ENCODE results near the gene ZNF48. TPM values are rescaled to one million over a fixed set of nuclear protein-coding genes. Genes with fewer than 3 reads are reported as not detected.

The ZNF48 gene
- total RNA-seq, 1 experiment from 2014 or later: 57.3 TPM

- Mint-ChIP-seq H3K36me3 (ENCODE audit: insufficient read depth in 1 of 3, low read depth in 3 of 3) (peaks cover 12 to 47% (median 39%) of the 10 kb centered on the region in 3 experiments), H3K27me3 (ENCODE audit: low read depth) (no peaks in the 10 kb centered on the region), H3K27ac (peak overlapping the region; percentile 36 to 93 (median 80); a peak in 3 of 7 replicates), H3K4me1 (peaks cover 18 to 27% of the 10 kb centered on the region in 2 experiments), H3K4me3 (no peak overlapping the region), H3K9me3 (0 out of 5 replicates have a peak, but pooled peaks cover 0 to 2% of the 10 kb centered on the region in 2 experiments)
- Histone ChIP-seq H3K27me3 (ENCODE audit: insufficient read depth, low read length) (no peaks in the 10 kb centered on the region), H3K79me1 (ENCODE audit: insufficient read depth, low read depth, low read length, poor library complexity, severe bottlenecking) (no peaks in the 10 kb centered on the region), H3K4me2 (ENCODE audit: insufficient read depth, insufficient read length, low read length) (no peak overlapping the region), H3K23me2 (ENCODE audit: insufficient read length, low read depth, low read length, poor library complexity, severe bottlenecking) (peaks cover 7% of the 10 kb centered on the region), H4K5ac (ENCODE audit: insufficient read length, low read depth, low read length) (no peak overlapping the region), H2BK20ac (ENCODE audit: low read depth, low read length, poor library complexity, severe bottlenecking) (no peak overlapping the region), H3K9me3 (ENCODE audit: control insufficient read depth, low read depth, low read length) (no peaks in the 10 kb centered on the region), H3T11ph (ENCODE audit: low read length) (no peak overlapping the region), H4K91ac (ENCODE audit: insufficient read length, low read depth, low read length) (no peak overlapping the region), H2BK15ac (ENCODE audit: low read depth, low read length) (no peak overlapping the region), H2AFZ (ENCODE audit: low read length) (no peak overlapping the region), H3K14ac (ENCODE audit: insufficient read depth, low read length) (no peak overlapping the region), H3K18ac (ENCODE audit: insufficient read length, low read depth, low read length) (no peak overlapping the region), H4K20me1 (ENCODE audit: control insufficient read depth, insufficient read depth, insufficient read length) (no peaks in the 10 kb centered on the region), H2AK5ac (ENCODE audit: insufficient read length, low read length) (no peak overlapping the region), H2BK120ac (ENCODE audit: low read depth, low read length, poor library complexity, severe bottlenecking) (no peak overlapping the region), H2BK5ac (ENCODE audit: insufficient read length, low read length) (no peak overlapping the region), H3K23ac (ENCODE audit: insufficient read length, low read depth, low read length) (no peak overlapping the region), H3K27ac (ENCODE audit: insufficient read length, low read depth, low read length) (no peak overlapping the region), H3K4ac (ENCODE audit: low read depth, low read length) (no peak overlapping the region), H4K8ac (replicated peaks; ENCODE audit: insufficient read length, low read depth, low read length) (no peak overlapping the region), H3K4me1 (ENCODE audit: insufficient read depth, low read length) (no peaks in the 10 kb centered on the region), H2BK12ac (ENCODE audit: insufficient read length, low read depth, low read length) (no peak overlapping the region), H3K79me2 (ENCODE audit: insufficient read depth, low read length) (no peaks in the 10 kb centered on the region; the same call in 1 of the 2 replicates), H3K56ac (ENCODE audit: insufficient read length, low read depth, low read length) (no peak overlapping the region), H3K9ac (ENCODE audit: extremely low read depth, insufficient read length, low read length) (no peak overlapping the region)
- DNase-seq: no peak
- TF ChIP-seq CTCF (conservative IDR thresholded peaks at IDR 0.05): no peak
- WGBS (ENCODE audit: extremely low coverage, insufficient read length, low lambda C conversion rate): no CpG with 5 or more reads among the region's 6 CpGs
Observed at GRCh38 chr16:30359871-30360170, 35.4 kb upstream of the ZNF48 start.
